ENCODE measurements around the gene KAT6B.

The KAT6B gene

GRCh38 chr10:75066271-75066670, 239.9 kb downstream of the KAT6B start:
- POLR2A ChIA-PET = no interaction called here
- CTCF ChIA-PET = no interaction called here
- no peak overlapping the region for H3K4me3 ChIP-seq (ENCODE audit: low read depth, low read length)
- no peak for TF ChIP-seq CTCF (IDR thresholded peaks at IDR 0.05; ENCODE audit: insufficient read depth, low read length, missing control alignments)
- DNase-seq (ENCODE audit: low read depth, low spot score) = no peak

GRCh38 chr10:75067272-75067671, 240.9 kb downstream of the KAT6B start:
- no peak overlapping the region for H3K4me3 ChIP-seq (ENCODE audit: low read depth, low read length)
- CTCF ChIA-PET = interaction anchor here (0.6 to 1.6 kb wide), 2 partner anchors 31 to 823 kb away, joined by 3 to 4 read pairs; no protein-coding TSS in a partner anchor
- POLR2A ChIA-PET = no interaction called here
- no peak for DNase-seq (ENCODE audit: low read depth, low spot score)
- no peak for TF ChIP-seq CTCF (IDR thresholded peaks at IDR 0.05; ENCODE audit: insufficient read depth, low read length, missing control alignments)

- no peak for TF ChIP-seq CTCF (IDR thresholded peaks at IDR 0.05; ENCODE audit: insufficient read depth, low read length, missing control alignments)
- CTCF ChIA-PET = interaction anchor here (1.6 kb wide), 1 partner anchor 824 kb away, joined by 4 read pairs; no protein-coding TSS in a partner anchor
- no peak overlapping the region for H3K4me3 ChIP-seq (ENCODE audit: low read depth, low read length)
- DNase-seq (ENCODE audit: low read depth, low spot score) = no peak
- POLR2A ChIA-PET = no interaction called here
These were observed 242.1 kb downstream of the KAT6B start for GRCh38 chr10:75068523-75068922.

- DNase-seq (ENCODE audit: low read depth, low spot score) = no peak
- POLR2A ChIA-PET = no interaction called here
- TF ChIP-seq CTCF (IDR thresholded peaks at IDR 0.05; ENCODE audit: insufficient read depth, low read length, missing control alignments) = no peak
- CTCF ChIA-PET = interaction anchor here (2.5 to 2.6 kb wide), 2 partner anchors 28 to 826 kb away, joined by 8 to 10 read pairs; a partner anchor contains a TSS
- no peak overlapping the region for H3K4me3 ChIP-seq (ENCODE audit: low read depth, low read length)
These were observed 244.1 kb downstream of the KAT6B start for GRCh38 chr10:75070476-75070875.

GRCh38 chr10:75070961-75071428, 244.6 kb downstream of the KAT6B start:
- no peak for TF ChIP-seq CTCF (IDR thresholded peaks at IDR 0.05; ENCODE audit: insufficient read depth, low read length, missing control alignments)
- DNase-seq (ENCODE audit: low read depth, low spot score) = no peak
- H3K4me3 ChIP-seq (ENCODE audit: low read depth, low read length) = no peak overlapping the region
- CTCF ChIA-PET = interaction anchor here (2.5 to 2.6 kb wide), 2 partner anchors 27 to 827 kb away, joined by 8 to 10 read pairs; a partner anchor contains a TSS
- POLR2A ChIA-PET = no interaction called here

GRCh38 chr10:75071756-75072155, 245.4 kb downstream of the KAT6B start:
- H3K4me3 ChIP-seq (ENCODE audit: low read depth, low read length) = no peak overlapping the region
- POLR2A ChIA-PET = interaction anchor here (0.6 kb wide), 1 partner anchor 235 kb away, joined by 3 read pairs; no protein-coding TSS in a partner anchor
- CTCF ChIA-PET = interaction anchor here (2.5 kb wide), 1 partner anchor 27 kb away, joined by 8 read pairs; a partner anchor contains a TSS
- no peak for DNase-seq (ENCODE audit: low read depth, low spot score)
- TF ChIP-seq CTCF (IDR thresholded peaks at IDR 0.05; ENCODE audit: insufficient read depth, low read length, missing control alignments) = no peak
